Fibroblast of lung (primary cell): ENCODE results near the gene KIRREL3. TPM values are rescaled to one million over a fixed set of nuclear protein-coding genes. Genes with fewer than 3 reads are reported as not detected.

ENCODE experiments used
- DNase-seq, 2 donors: peaks; one replicate each; pipeline versions ENCODE4 v3.0.0 to v3.0.0-alpha.2; 2010; ENCODE audit warnings: low read depth in 2 of 2
- H2AFZ ChIP-seq: 2 replicates; pipeline ENCODE4 v1.5.1; 2012; ENCODE audit warnings: low read length, control low read depth, inconsistent platforms
- H3K27ac ChIP-seq: 2 replicates; pipeline ENCODE4 v1.5.1; 2011; ENCODE audit warnings: low read length, control low read depth; ENCODE audit not compliant: insufficient read depth
- H3K27me3 ChIP-seq: 2 replicates; pipeline ENCODE4 v1.5.1; 2011; ENCODE audit warnings: mild to moderate bottlenecking, low read length; ENCODE audit not compliant: control insufficient read depth, insufficient read depth
- H3K36me3 ChIP-seq: 2 replicates; pipeline ENCODE4 v1.5.1; 2011; ENCODE audit warnings: low read length; ENCODE audit not compliant: control insufficient read depth, insufficient read depth
- H3K4me1 ChIP-seq: 2 replicates; pipeline ENCODE4 v1.5.1; 2011; ENCODE audit warnings: low read length; ENCODE audit not compliant: control insufficient read depth, insufficient read depth; ENCODE audit errors: extremely low read depth
- H3K4me2 ChIP-seq: 2 replicates; pipeline ENCODE4 v1.5.1; 2011; ENCODE audit warnings: low read length, control low read depth; ENCODE audit not compliant: insufficient read depth; ENCODE audit errors: extremely low read depth
- H3K4me3 ChIP-seq, 4 experiments: fragments of 200-600 bp in 1 of 4; sonication (generic) in 1 of 4; replicated peaks in 1 of 4; 2 replicates each; pipeline ENCODE4 v1.5.1; 2011 to 2016; ENCODE audit warnings: low read length in 4 of 4, low read depth in 3 of 4, mild to moderate bottlenecking in 3 of 4, control low read depth in 2 of 4, inconsistent platforms in 1 of 4, mixed read lengths in 1 of 4; ENCODE audit not compliant: insufficient read depth in 1 of 4; ENCODE audit errors: control extremely low read depth in 1 of 4
- H3K79me2 ChIP-seq: 2 replicates; pipeline ENCODE4 v1.5.1; 2012; ENCODE audit warnings: mild to moderate bottlenecking, low read length, inconsistent platforms; ENCODE audit not compliant: control insufficient read depth, insufficient read depth
- H3K9ac ChIP-seq: 2 replicates; pipeline ENCODE4 v1.5.1; 2011; ENCODE audit warnings: mild to moderate bottlenecking, low read length, control low read depth; ENCODE audit not compliant: insufficient read depth
- H3K9me3 ChIP-seq: 2 replicates; pipeline ENCODE4 v1.5.1; 2012; ENCODE audit warnings: low read depth, low read length; ENCODE audit not compliant: control insufficient read depth, insufficient read depth
- H4K20me1 ChIP-seq: 2 replicates; pipeline ENCODE4 v1.5.1; 2011; ENCODE audit warnings: low read length; ENCODE audit not compliant: control insufficient read depth, insufficient read depth; ENCODE audit errors: extremely low read depth
- CTCF ChIP-seq, 2 donors: IDR thresholded peaks in 1 of 2; conservative IDR thresholded peaks in 1 of 2; 1 replicate in 1 of 2; 2 replicates in 1 of 2; pipeline ENCODE4 v1.5.1; 2011 to 2012; ENCODE audit warnings: low read length in 2 of 2, control low read depth in 1 of 2, inconsistent platforms in 1 of 2, low read depth in 1 of 2, mild to moderate bottlenecking in 1 of 2
- EZH2 ChIP-seq: IDR thresholded peaks from 2 replicates; pipeline ENCODE4 v1.5.1; 2012; ENCODE audit warnings: low read length, control low read depth, mild to moderate bottlenecking; ENCODE audit errors: missing control alignments
- polyA plus RNA-seq, 2 donors: library from polyadenylated mRNA; depleted of rRNA in 1 of 2; stranded (reverse) in 1 of 2; unstranded in 1 of 2; fragments of >200 nt; gene quantifications; 2 replicates each; pipeline ENCODE4 v1.2.1, GENCODE V29; 2011 to 2012; ENCODE audit warnings: missing spikeins in 1 of 2
- total RNA-seq: library from RNA; depleted of rRNA; stranded (reverse); fragments of >200 nt; gene quantifications from 2 replicates; pipeline ENCODE4 v1.2.1, GENCODE V29; 2014

The KIRREL3 gene
- total and polyA plus RNA-seq, 2 donors (not counting 1 experiment from before 2014, with no cell fraction given), result 2.8 to 6.1 TPM

GRCh38 chr11:126414615-126415014 is 586.0 kb downstream of the KIRREL3 start:
- Histone ChIP-seq H3K27ac (peak overlapping the region; percentile 42), H3K4me3 (no peak overlapping the region), H2AFZ (no peak overlapping the region)

GRCh38 chr11:126413843-126414405 is 586.6 kb downstream of the KIRREL3 start:
- peaks cover 20% of the 10 kb centered on the region for H3K4me1 ChIP-seq
- no peak overlapping the region for H3K4me3 ChIP-seq
- no peaks in the 10 kb centered on the region for H3K79me2 ChIP-seq
- no peak overlapping the region for H3K4me2 ChIP-seq
- DNase-seq, result no peak
- TF ChIP-seq EZH2, result no peak
- no peak for TF ChIP-seq CTCF (conservative IDR thresholded peaks at IDR 0.05 in 1 of 2, IDR thresholded peaks at IDR 0.05 in 1 of 2; ENCODE audit: low read depth in 1 of 2, low read length in 2 of 2)
- H3K9me3 ChIP-seq, result no peaks in the 10 kb centered on the region
- H4K20me1 ChIP-seq, result no peaks in the 10 kb centered on the region
- no peak overlapping the region for H2AFZ ChIP-seq
- no peak overlapping the region for H3K9ac ChIP-seq
- H3K27ac ChIP-seq, result no peak overlapping the region
- no peaks in the 10 kb centered on the region for H3K27me3 ChIP-seq
- H3K36me3 ChIP-seq, result no peaks in the 10 kb centered on the region

More at GRCh38 chr11:126414615-126415014, 586.0 kb downstream of the KIRREL3 start:
- Histone ChIP-seq H4K20me1 (no peaks in the 10 kb centered on the region), H3K9ac (no peak overlapping the region), H3K9me3 (no peaks in the 10 kb centered on the region), H3K4me2 (peak overlapping the region; percentile 25), H3K4me1 (peaks cover 20% of the 10 kb centered on the region), H3K36me3 (no peaks in the 10 kb centered on the region), H3K27me3 (no peaks in the 10 kb centered on the region), H3K79me2 (no peaks in the 10 kb centered on the region)
- DNase-seq, result no peak
- TF ChIP-seq CTCF (conservative IDR thresholded peaks at IDR 0.05 in 1 of 2, IDR thresholded peaks at IDR 0.05 in 1 of 2; ENCODE audit: low read depth in 1 of 2, low read length in 2 of 2) (no peak), EZH2 (no peak)

GRCh38 chr11:126413426-126413825 is 587.1 kb downstream of the KIRREL3 start:
- no peak overlapping the region for H2AFZ ChIP-seq
- DNase-seq, result no peak

More at GRCh38 chr11:126413426-126413825, 587.1 kb downstream of the KIRREL3 start:
- H3K4me1 ChIP-seq, result peaks cover 20% of the 10 kb centered on the region
- H4K20me1 ChIP-seq, result no peaks in the 10 kb centered on the region
- H3K4me2 ChIP-seq, result no peak overlapping the region
- no peak overlapping the region for H3K9ac ChIP-seq
- TF ChIP-seq CTCF (conservative IDR thresholded peaks at IDR 0.05 in 1 of 2, IDR thresholded peaks at IDR 0.05 in 1 of 2; ENCODE audit: low read depth in 1 of 2, low read length in 2 of 2), result no peak
- TF ChIP-seq EZH2, result no peak
- H3K27ac ChIP-seq, result no peak overlapping the region
- no peaks in the 10 kb centered on the region for H3K79me2 ChIP-seq
- H3K36me3 ChIP-seq, result no peaks in the 10 kb centered on the region
- no peak overlapping the region for H3K4me3 ChIP-seq
- no peaks in the 10 kb centered on the region for H3K9me3 ChIP-seq
- no peaks in the 10 kb centered on the region for H3K27me3 ChIP-seq
